HG02852 (cell line): Measurements from ENCODE around the gene KLHL1.
A peak's percentile ranks its signal among the peaks of the same experiment; 100 is the strongest.

Source experiments
- ATAC-seq: cut with Tn5 transposase; IDR thresholded peaks from one replicate; pipeline ENCODE4 v1.9.1; 2021; ENCODE audit warnings: mild to moderate bottlenecking, moderate library complexity; ENCODE audit not compliant: unreplicated experiment

The KLHL1 gene

DNA sequence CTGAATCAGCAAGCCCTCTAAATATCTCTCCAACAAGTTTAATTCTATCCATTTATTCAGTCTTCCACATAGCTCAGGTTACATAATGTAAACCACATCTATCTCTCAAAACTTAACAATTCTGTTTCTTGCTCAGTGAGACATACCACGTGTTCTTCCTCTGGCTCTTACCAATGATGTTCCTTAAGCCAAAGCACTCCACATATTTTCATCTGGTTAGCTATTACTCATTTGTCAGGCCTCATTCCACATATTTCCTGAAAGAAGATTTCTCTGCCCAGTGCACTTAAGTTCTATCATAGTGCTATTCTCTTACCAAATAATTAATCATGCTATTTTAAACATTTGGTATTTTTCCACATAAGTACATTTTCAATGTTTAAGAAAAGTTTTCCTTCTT, 403.9 kb downstream of the KLHL1 start:
- ATAC-seq, result no peak

DNA sequence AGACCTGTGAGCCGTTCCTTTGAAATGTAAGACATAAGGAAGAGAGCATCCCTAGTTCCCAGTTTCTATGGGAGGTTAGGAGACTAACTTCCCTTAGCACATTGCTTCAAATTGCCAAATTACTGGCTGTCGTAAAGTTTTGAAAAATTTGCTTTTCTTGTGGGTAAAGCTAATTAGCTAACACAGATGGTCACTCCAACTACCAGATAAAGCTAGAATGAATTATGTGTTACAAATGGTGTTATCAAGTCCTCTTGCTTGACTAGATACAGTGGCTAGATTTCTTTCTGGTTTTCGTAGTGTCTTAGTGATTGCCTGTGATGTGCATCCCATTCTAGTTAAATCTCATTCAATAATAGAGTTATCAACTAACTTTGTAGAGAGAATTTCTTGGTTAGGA, 417.3 kb downstream of the KLHL1 start:
- no peak for ATAC-seq

DNA sequence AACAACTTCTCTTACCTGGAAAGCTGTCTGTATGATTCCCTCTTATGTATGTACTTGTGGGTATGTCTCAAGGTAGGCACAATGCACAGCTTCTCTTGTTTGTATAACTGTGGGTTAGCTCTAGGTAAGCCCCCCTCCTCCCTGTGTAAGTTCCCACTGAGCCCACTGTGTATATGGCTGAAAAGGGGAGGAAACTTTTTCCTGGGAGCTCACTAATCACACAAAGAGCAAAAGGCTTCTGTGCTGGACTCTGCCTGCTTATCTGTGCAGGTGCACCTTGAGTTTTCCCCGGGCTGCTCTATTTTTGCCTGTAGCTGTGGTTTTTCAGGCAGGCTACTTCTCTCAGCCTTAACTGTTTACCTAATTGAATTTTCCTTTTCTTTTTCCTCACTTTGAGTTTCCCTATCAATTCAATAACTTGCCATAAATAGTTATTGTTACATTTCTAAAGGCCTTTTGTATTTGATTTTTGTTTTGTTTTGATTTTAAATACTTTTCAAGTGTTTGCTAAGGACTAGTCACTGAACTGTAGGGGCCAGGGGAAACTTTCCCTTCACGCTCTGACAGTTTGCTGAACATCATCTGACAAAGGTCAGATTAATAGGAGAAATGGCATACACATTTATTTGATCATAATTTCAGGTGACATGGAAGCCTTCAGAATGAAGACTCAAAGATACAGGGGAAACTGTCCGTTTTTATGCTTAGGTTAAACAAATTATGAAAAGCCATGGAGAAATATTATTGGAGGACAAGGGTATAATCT, 424.1 kb downstream of the KLHL1 start:
- peak; percentile 58 for ATAC-seq

DNA sequence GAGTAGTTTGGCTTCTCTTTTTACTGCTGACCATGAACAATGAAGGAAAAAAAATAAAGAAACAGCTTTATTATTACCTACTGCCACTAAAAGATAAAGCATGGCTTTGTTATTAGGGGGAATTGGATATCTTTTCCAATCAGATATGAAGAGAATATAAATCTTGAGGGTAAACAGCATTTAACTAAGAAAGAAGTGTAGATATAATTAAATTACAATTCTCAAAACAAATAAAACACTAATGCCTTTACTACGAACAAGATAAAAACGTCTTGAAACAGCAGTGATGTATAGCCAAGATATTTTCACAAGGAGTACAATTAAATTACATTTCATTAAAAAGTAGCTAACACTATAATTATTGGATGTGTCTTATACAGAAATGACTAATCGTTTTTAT, 426.5 kb downstream of the KLHL1 start:
- no peak for ATAC-seq

DNA sequence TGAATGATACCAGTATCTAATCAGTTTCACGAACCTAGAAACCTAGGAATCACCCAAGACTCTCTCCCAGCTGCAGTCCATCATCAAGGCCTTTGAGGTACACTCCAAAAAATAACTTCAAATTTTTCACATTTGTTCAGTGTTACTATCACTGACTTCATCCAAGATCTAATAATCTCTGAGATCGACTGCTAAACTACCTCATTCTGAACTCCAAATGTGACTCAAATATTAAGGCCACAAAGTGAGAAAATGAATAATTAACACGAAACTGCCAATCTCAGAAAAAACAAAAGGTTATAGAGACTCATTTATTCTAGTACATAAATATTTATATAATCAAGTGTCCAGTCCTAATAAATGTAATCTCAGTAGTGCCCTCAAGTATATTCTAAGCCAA, 430.9 kb downstream of the KLHL1 start:
- ATAC-seq, result no peak

DNA sequence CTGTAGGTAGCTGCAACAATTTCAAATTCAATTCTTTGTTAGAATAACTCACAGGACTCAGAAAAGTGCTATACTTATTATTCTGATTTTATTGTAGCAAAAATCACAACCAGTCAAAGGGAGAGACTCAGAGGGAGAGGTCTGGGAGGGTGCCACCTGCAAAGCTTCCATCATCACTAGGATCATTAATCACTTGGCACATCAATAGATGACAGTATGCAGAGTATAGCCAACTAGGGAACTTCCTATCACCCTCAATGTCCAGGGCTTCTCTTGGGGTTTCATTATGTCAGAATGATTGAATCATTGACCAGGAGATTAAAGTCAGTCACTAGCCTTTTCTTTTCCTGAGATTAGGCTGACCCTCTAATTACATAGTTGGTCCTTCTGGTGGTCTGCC, 432.0 kb downstream of the KLHL1 start:
- ATAC-seq, result no peak

DNA sequence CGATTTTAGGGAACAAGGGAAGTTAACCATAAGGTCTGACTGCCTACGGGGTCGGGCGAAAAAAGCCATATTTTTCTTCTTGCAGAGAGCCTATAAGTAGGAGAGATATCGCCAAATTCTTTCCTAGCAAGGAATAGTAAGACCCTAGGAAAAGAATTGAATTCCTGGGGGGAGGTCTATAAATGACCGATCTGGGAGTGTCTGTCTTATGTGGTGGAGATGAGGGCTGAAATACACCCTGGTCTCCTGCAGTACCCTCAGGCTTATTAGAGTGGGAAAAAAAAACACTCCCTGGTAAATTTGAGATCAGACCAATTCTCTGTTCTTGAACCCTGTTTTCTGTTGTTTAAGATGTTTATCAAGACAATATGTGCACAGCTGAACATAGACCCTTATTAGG, 448.1 kb downstream of the KLHL1 start:
- no peak for ATAC-seq

DNA sequence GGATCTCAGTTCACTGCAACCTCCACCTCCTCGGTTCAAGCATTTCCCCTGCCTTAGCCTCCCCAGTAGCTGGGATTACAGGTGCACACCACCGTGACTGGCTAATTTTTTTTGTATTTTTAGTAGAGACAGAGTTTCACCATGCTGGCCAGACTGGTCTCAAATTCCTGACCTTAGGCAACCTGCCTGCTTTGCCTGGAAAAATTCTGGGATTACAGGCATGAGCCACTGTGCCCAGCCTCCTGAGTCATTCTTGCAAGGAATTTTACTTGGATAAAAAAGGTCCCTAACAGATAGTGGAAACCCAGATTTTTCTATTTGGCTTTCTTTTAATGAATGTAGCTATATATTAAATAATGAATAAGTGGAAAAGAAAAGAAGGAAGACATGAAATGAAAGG, 450.6 kb downstream of the KLHL1 start:
- ATAC-seq, result no peak

DNA sequence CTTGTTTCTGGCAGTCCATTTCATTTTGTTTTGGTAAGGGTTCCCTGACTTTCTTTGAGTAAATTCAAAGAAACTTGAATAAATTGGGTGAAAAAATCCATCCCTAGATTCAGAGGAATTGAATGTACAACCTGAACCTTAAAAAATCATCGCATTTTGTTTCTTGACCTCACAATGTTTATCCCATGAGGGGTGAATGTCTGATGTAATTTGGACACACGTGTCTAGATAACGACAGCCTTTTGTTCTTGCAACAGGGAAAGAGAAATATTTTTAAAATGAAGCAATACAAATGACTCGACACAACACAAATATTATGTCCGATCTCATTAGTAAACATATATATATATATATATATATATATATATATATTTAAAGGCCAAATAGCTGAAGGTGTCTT, 453.9 kb downstream of the KLHL1 start:
- no peak for ATAC-seq
